ENCODE results near the gene RMND5B. TPM values are rescaled to one million over a fixed set of nuclear protein-coding genes. Genes with fewer than 3 reads are reported as not detected.
"Not testable (repeated sequence)": the region's sequence is repeated elsewhere in the genome, so short reads cannot be mapped to it uniquely, and the experiment has no call there.

The RMND5B gene
- polyA plus RNA-seq, 1 donor from 2014 or later, result 37.3 TPM

DNA sequence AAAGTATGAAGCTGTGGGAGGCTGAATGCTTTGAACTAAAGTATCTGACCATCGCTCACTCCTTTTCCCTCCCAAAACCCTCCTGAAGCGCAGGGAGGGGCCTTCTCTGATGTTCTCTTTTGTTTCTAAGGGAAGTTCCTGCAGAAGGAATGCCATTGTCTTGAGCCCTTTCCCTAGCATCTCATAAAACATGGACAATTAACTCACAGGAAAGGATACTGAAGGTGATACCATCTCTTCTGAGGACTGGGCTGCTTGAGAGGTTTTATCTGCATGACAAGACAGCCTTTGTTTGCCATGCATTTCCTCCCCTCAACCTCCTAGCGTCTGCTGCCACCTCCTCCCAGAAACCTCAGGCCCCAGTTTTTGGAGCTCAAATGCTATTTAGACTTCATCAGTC lies 4.3 kb upstream of the RMND5B start:
- TF ChIP-seq EP300 (conservative IDR thresholded peaks at IDR 0.05; ENCODE audit: poor library complexity, severe bottlenecking) (no peak), EZH2 (IDR thresholded peaks at IDR 0.05; ENCODE audit: borderline replicate concordance, insufficient read depth, low read length, poor library complexity, severe bottlenecking) (no peak), REST (IDR thresholded peaks at IDR 0.05; ENCODE audit: borderline replicate concordance) (no peak), TAF1 (IDR thresholded peaks at IDR 0.05; ENCODE audit: low read depth) (no peak), RAD21 (conservative IDR thresholded peaks at IDR 0.05) (no peak), POLR2AphosphoS5 (IDR thresholded peaks at IDR 0.05) (no peak), SMC3 (conservative IDR thresholded peaks at IDR 0.05; ENCODE audit: poor library complexity) (no peak), MXI1 (conservative IDR thresholded peaks at IDR 0.05; ENCODE audit: poor library complexity, severe bottlenecking) (no peak)
- TF ChIP-seq, protein P1, sequence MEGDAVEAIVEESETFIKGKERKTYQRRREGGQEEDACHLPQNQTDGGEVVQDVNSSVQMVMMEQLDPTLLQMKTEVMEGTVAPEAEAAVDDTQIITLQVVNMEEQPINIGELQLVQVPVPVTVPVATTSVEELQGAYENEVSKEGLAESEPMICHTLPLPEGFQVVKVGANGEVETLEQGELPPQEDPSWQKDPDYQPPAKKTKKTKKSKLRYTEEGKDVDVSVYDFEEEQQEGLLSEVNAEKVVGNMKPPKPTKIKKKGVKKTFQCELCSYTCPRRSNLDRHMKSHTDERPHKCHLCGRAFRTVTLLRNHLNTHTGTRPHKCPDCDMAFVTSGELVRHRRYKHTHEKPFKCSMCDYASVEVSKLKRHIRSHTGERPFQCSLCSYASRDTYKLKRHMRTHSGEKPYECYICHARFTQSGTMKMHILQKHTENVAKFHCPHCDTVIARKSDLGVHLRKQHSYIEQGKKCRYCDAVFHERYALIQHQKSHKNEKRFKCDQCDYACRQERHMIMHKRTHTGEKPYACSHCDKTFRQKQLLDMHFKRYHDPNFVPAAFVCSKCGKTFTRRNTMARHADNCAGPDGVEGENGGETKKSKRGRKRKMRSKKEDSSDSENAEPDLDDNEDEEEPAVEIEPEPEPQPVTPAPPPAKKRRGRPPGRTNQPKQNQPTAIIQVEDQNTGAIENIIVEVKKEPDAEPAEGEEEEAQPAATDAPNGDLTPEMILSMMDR (IDR thresholded peaks at IDR 0.05; ENCODE audit: poor library complexity, severe bottlenecking), result no peak
- Histone ChIP-seq H3K9me3 (ENCODE audit: low read length) (no peaks in the 10 kb centered on the region), H3K9ac (ENCODE audit: low read length) (no peak overlapping the region), H3K9me2 (ENCODE audit: insufficient read depth, low read length) (no peaks in the 10 kb centered on the region), H2AFZ (ENCODE audit: low read depth, low read length) (no peak overlapping the region), H3K4me3 (ENCODE audit: low read length) (no peak overlapping the region), H3K4me2 (ENCODE audit: low read length) (no peak overlapping the region), H3K36me3 (ENCODE audit: insufficient read depth, low read length) (no peaks in the 10 kb centered on the region), H3K79me2 (replicated peaks; ENCODE audit: insufficient read depth, low read length) (peaks cover 5% of the 10 kb centered on the region), H4K20me1 (ENCODE audit: insufficient read depth) (no peaks in the 10 kb centered on the region), H3F3A (ENCODE audit: insufficient read depth, low read length, poor library complexity, severe bottlenecking) (no peaks in the 10 kb centered on the region), H3K27ac (ENCODE audit: low read length) (no peak overlapping the region), H3K27me3 (ENCODE audit: insufficient read depth, low read depth, low read length) (no peaks in the 10 kb centered on the region)

- H3K9me2 ChIP-seq (ENCODE audit: insufficient read depth, low read length); H3K9me3 ChIP-seq (ENCODE audit: low read length); H3K4me2 ChIP-seq (ENCODE audit: low read length); H3K36me3 ChIP-seq (ENCODE audit: insufficient read depth, low read length); H3K9ac ChIP-seq (ENCODE audit: low read length); H3F3A ChIP-seq (ENCODE audit: insufficient read depth, low read length, poor library complexity, severe bottlenecking); H3K27me3 ChIP-seq (ENCODE audit: insufficient read depth, low read depth, low read length); H3K27ac ChIP-seq (ENCODE audit: low read length); H3K4me3 ChIP-seq (ENCODE audit: low read length); H4K20me1 ChIP-seq (ENCODE audit: insufficient read depth); H2AFZ ChIP-seq (ENCODE audit: low read depth, low read length): not testable (repeated sequence)
- H3K79me2 ChIP-seq (replicated peaks; ENCODE audit: insufficient read depth, low read length), result peaks cover 14% of the 10 kb centered on the region
These were observed 3.4 kb upstream of the RMND5B start for GRCh38 chr5:178127300-178128009.

Measured in neural cell (in vitro differentiated cells).